GM20000 (cell line): ENCODE data around the gene NEK2.
"Not testable (repeated sequence)": the region's sequence is repeated elsewhere in the genome, so short reads cannot be mapped to it uniquely, and the experiment has no call there.

Experiments
- DNase-seq: peaks from one replicate; pipeline ENCODE4 v3.0.0; 2012; ENCODE audit warnings: low spot score
- TF ChIP-seq, protein P1 (sequence below): IDR thresholded peaks from 2 replicates; pipeline ENCODE4 v1.5.1; 2012; ENCODE audit warnings: mild to moderate bottlenecking, control low read depth; ENCODE audit errors: extremely low read depth, missing control alignments

The NEK2 gene

GRCh38 chr1:211675230-211676105 lies at the start of gene NEK2:
TSS of gene NEK2 (minus strand) at chr1:211675621. CDS start at chr1:211675479, 142 bp downstream.
- TF ChIP-seq, protein P1, sequence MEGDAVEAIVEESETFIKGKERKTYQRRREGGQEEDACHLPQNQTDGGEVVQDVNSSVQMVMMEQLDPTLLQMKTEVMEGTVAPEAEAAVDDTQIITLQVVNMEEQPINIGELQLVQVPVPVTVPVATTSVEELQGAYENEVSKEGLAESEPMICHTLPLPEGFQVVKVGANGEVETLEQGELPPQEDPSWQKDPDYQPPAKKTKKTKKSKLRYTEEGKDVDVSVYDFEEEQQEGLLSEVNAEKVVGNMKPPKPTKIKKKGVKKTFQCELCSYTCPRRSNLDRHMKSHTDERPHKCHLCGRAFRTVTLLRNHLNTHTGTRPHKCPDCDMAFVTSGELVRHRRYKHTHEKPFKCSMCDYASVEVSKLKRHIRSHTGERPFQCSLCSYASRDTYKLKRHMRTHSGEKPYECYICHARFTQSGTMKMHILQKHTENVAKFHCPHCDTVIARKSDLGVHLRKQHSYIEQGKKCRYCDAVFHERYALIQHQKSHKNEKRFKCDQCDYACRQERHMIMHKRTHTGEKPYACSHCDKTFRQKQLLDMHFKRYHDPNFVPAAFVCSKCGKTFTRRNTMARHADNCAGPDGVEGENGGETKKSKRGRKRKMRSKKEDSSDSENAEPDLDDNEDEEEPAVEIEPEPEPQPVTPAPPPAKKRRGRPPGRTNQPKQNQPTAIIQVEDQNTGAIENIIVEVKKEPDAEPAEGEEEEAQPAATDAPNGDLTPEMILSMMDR, result no peak
- peak; percentile 86 for DNase-seq

GRCh38 chr1:211724687-211725196 lies 49.3 kb upstream of the NEK2 start:
- DNase-seq, result no peak
- TF ChIP-seq, protein P1, result no peak

DNA sequence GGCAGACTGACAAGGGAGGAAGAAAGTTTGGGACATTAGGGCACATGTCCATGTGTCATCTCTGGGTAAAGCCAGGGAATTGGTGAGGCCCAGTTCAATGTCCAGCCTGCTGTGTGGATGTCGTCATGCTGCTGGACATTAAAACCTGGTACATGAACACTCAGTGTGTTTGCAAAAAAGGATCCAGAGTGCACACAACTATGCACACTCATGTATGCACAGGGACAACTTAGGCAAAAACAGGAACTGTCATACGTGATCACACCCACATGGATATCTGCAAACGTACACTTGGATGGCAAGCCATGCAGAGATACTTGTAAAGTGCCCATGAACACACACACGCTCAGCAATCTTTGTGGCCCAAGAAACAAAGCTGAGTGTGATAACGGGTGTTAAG lies 47.9 kb upstream of the NEK2 start:
- DNase-seq, result no peak
- TF ChIP-seq, protein P1, result no peak

DNA sequence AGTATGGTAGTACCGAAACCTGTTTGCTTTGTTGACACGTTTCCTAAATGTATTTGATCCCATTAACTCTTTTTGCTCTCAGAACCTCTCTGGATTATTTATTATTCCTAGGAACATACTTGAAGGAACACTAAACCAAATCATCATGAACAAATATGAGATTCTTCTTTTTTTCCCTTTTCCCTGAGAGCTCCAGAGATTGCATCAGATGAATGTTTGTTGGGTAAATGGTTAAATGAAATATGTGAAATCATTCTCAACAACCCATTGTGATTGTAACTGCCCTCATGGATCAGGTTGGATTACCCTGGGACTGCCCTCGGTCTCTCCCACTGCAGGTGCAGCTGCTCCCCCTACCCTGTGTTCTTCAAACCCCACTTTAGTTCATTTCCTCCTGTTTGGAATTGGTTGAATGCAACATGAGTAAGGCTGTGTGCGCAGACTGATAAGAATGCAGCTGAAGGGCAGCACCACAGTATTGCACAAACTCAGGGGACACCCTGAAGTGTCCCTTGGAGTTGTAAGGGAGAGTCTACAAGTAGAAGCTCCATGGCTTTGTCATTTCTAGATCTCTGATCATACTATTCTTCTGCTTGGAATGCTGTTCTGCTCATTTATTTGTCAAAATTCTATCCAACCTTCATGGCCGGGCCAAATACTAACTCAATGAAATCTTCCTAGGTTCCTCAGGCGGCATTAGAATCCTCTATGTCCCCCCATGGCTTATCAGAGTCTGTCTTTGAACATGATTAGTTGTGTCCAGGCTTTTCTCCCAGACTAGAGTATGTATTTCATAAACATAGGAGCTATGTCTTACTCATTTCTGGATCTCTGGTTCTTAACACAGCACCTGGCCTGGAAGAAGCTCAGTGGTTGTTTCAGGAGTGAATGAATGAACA lies 47.1 kb upstream of the NEK2 start:
- TF ChIP-seq, protein P1, result no peak
- DNase-seq, result no peak

DNA sequence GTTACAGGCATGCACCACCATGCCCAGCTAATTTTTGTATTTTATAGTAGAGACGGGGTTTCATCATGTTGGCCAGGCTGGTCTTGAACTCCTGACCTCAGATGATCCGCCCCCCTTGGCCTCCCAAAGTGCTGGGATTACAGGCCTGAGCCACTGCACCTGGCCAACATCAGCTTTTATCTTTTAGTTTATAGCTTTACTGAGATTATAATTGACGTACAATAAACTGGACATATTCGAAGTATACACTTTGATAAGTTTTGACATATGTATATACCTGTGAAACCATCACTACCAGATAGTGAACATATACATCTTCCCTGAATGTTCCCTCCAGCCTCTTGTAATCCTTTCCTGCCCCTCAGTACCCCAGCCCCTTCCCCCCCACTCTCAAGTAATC lies 41.1 kb upstream of the NEK2 start:
- not testable (repeated sequence) for DNase-seq

- no peak for DNase-seq
- TF ChIP-seq, protein P1, result no peak
Observed at GRCh38 chr1:211715971-211716370, 40.5 kb upstream of the NEK2 start.

DNA sequence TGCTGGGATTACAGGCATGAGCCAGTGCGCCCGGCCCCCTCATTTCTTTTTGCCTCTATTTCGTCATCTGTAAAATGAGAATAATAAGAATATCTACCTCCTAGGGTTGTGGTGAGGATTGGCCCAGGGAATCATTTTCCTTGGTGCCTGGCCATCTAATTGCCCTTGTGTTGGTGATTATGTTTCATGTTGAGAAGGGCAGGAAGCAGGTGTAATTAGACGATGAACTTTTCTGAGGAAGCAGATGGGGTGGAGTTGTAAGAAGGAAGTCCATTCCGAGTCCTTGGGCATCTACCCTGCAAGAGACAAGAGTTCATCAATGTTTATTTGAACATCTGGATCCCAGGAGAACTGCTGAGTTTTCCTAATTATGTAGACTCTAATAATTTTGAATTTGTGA lies 38.7 kb upstream of the NEK2 start:
- DNase-seq, result no peak
- TF ChIP-seq, protein P1, result no peak
